Measurements from ENCODE around the gene TAB2.

Gene TAB2

GRCh38 chr6:149317644-149318571, at the start of gene TAB2:
Gene TAB2 (plus strand): TSS chr6:149317712. CDS start chr6:149369998, 52,286 bp downstream.
- Mint-ChIP-seq H3K27ac (peak within 1 kb of the TSS; percentile 98), H3K4me3 (peak within 1 kb of the TSS; percentile 93), H3K4me1 (ENCODE audit: low read depth) (peaks cover 54% of the 10 kb centered on the region), H3K27me3 (no peaks in the 10 kb centered on the region), H3K9me3 (ENCODE audit: low read depth) (no peaks in the 10 kb centered on the region), H3K36me3 (peaks cover 2% of the 10 kb centered on the region)

GRCh38 chr6:149268146-149268545, 49.4 kb upstream of the TAB2 start:
- Mint-ChIP-seq H3K27me3 (no peaks in the 10 kb centered on the region), H3K36me3 (no peaks in the 10 kb centered on the region), H3K4me1 (ENCODE audit: low read depth) (peaks cover 63% of the 10 kb centered on the region), H3K27ac (peak overlapping the region; percentile 47), H3K4me3 (no peak overlapping the region), H3K9me3 (ENCODE audit: low read depth) (peaks cover 3% of the 10 kb centered on the region)

- Mint-ChIP-seq H3K4me3 (no peak overlapping the region), H3K27me3 (no peaks in the 10 kb centered on the region), H3K4me1 (ENCODE audit: low read depth) (peaks cover 65% of the 10 kb centered on the region), H3K36me3 (no peaks in the 10 kb centered on the region), H3K9me3 (ENCODE audit: low read depth) (peaks cover 3% of the 10 kb centered on the region), H3K27ac (no peak overlapping the region)
These were observed 48.7 kb upstream of the TAB2 start for GRCh38 chr6:149268768-149269167.

- Mint-ChIP-seq H3K4me1 (ENCODE audit: low read depth) (peaks cover 57% of the 10 kb centered on the region), H3K36me3 (no peaks in the 10 kb centered on the region), H3K9me3 (ENCODE audit: low read depth) (peaks cover 3% of the 10 kb centered on the region), H3K27ac (no peak overlapping the region), H3K4me3 (no peak overlapping the region), H3K27me3 (no peaks in the 10 kb centered on the region)
These were observed 46.9 kb upstream of the TAB2 start for GRCh38 chr6:149270616-149271015.

- no peaks in the 10 kb centered on the region for H3K27me3 Mint-ChIP-seq
- H3K36me3 Mint-ChIP-seq, result no peaks in the 10 kb centered on the region
- H3K4me1 Mint-ChIP-seq (ENCODE audit: low read depth), result peaks cover 49% of the 10 kb centered on the region
- H3K4me3 Mint-ChIP-seq, result peak overlapping the region; percentile 77
- H3K9me3 Mint-ChIP-seq (ENCODE audit: low read depth), result peaks cover 3% of the 10 kb centered on the region
- H3K27ac Mint-ChIP-seq, result peak overlapping the region; percentile 88
These were observed 45.9 kb upstream of the TAB2 start for GRCh38 chr6:149271348-149272340.

- Mint-ChIP-seq H3K9me3 (ENCODE audit: low read depth) (peaks cover 3% of the 10 kb centered on the region), H3K27ac (peak overlapping the region; percentile 77), H3K4me1 (ENCODE audit: low read depth) (peaks cover 51% of the 10 kb centered on the region), H3K36me3 (no peaks in the 10 kb centered on the region), H3K4me3 (peak overlapping the region; percentile 54), H3K27me3 (no peaks in the 10 kb centered on the region)
These were observed 44.2 kb upstream of the TAB2 start for GRCh38 chr6:149273318-149273717.

- no peaks in the 10 kb centered on the region for H3K36me3 Mint-ChIP-seq
- peaks cover 64% of the 10 kb centered on the region for H3K4me1 Mint-ChIP-seq (ENCODE audit: low read depth)
- no peak overlapping the region for H3K27ac Mint-ChIP-seq
- H3K4me3 Mint-ChIP-seq, result no peak overlapping the region
- no peaks in the 10 kb centered on the region for H3K27me3 Mint-ChIP-seq
- no peaks in the 10 kb centered on the region for H3K9me3 Mint-ChIP-seq (ENCODE audit: low read depth)
These were observed 41.9 kb upstream of the TAB2 start for GRCh38 chr6:149275621-149276020.

- H3K36me3 Mint-ChIP-seq, result no peaks in the 10 kb centered on the region
- H3K27me3 Mint-ChIP-seq, result no peaks in the 10 kb centered on the region
- H3K9me3 Mint-ChIP-seq (ENCODE audit: low read depth), result no peaks in the 10 kb centered on the region
- no peak overlapping the region for H3K27ac Mint-ChIP-seq
- H3K4me3 Mint-ChIP-seq, result no peak overlapping the region
- H3K4me1 Mint-ChIP-seq (ENCODE audit: low read depth), result peaks cover 46% of the 10 kb centered on the region
These were observed 39.9 kb upstream of the TAB2 start for GRCh38 chr6:149277621-149278020.

GRCh38 chr6:149278997-149279396, 38.5 kb upstream of the TAB2 start:
- Mint-ChIP-seq H3K4me3 (no peak overlapping the region), H3K27me3 (no peaks in the 10 kb centered on the region), H3K36me3 (no peaks in the 10 kb centered on the region), H3K27ac (no peak overlapping the region), H3K4me1 (ENCODE audit: low read depth) (peaks cover 32% of the 10 kb centered on the region), H3K9me3 (ENCODE audit: low read depth) (no peaks in the 10 kb centered on the region)

- Mint-ChIP-seq H3K27ac (no peak overlapping the region), H3K4me1 (ENCODE audit: low read depth) (peaks cover 24% of the 10 kb centered on the region), H3K27me3 (no peaks in the 10 kb centered on the region), H3K4me3 (no peak overlapping the region), H3K36me3 (no peaks in the 10 kb centered on the region), H3K9me3 (ENCODE audit: low read depth) (no peaks in the 10 kb centered on the region)
These were observed 32.6 kb upstream of the TAB2 start for GRCh38 chr6:149284904-149285303.

GRCh38 chr6:149285626-149286025, 31.9 kb upstream of the TAB2 start:
- no peak overlapping the region for H3K27ac Mint-ChIP-seq
- no peaks in the 10 kb centered on the region for H3K9me3 Mint-ChIP-seq (ENCODE audit: low read depth)
- H3K27me3 Mint-ChIP-seq, result no peaks in the 10 kb centered on the region
- peaks cover 18% of the 10 kb centered on the region for H3K4me1 Mint-ChIP-seq (ENCODE audit: low read depth)
- no peaks in the 10 kb centered on the region for H3K36me3 Mint-ChIP-seq
- no peak overlapping the region for H3K4me3 Mint-ChIP-seq

GRCh38 chr6:149286905-149287304, 30.6 kb upstream of the TAB2 start:
- Mint-ChIP-seq H3K27me3 (no peaks in the 10 kb centered on the region), H3K27ac (no peak overlapping the region), H3K9me3 (ENCODE audit: low read depth) (no peaks in the 10 kb centered on the region), H3K4me3 (no peak overlapping the region), H3K4me1 (ENCODE audit: low read depth) (peaks cover 16% of the 10 kb centered on the region), H3K36me3 (no peaks in the 10 kb centered on the region)

- no peaks in the 10 kb centered on the region for H3K27me3 Mint-ChIP-seq
- no peak overlapping the region for H3K4me3 Mint-ChIP-seq
- H3K27ac Mint-ChIP-seq, result no peak overlapping the region
- no peaks in the 10 kb centered on the region for H3K36me3 Mint-ChIP-seq
- H3K4me1 Mint-ChIP-seq (ENCODE audit: low read depth), result peaks cover 16% of the 10 kb centered on the region
- H3K9me3 Mint-ChIP-seq (ENCODE audit: low read depth), result no peaks in the 10 kb centered on the region
These were observed 28.2 kb upstream of the TAB2 start for GRCh38 chr6:149289192-149289781.

GRCh38 chr6:149289966-149290365, 27.5 kb upstream of the TAB2 start:
- Mint-ChIP-seq H3K27ac (no peak overlapping the region), H3K4me3 (no peak overlapping the region), H3K27me3 (no peaks in the 10 kb centered on the region), H3K9me3 (ENCODE audit: low read depth) (no peaks in the 10 kb centered on the region), H3K4me1 (ENCODE audit: low read depth) (peaks cover 10% of the 10 kb centered on the region), H3K36me3 (no peaks in the 10 kb centered on the region)

All from activated naive CD8-positive, alpha-beta T cell (primary cell).